WTC11 (cell line): ENCODE measurements around the gene ABCB7. TPM values are rescaled to one million over a fixed set of nuclear protein-coding genes. Genes with fewer than 3 reads are reported as not detected.
"Not testable (repeated sequence)": the region's sequence is repeated elsewhere in the genome, so short reads cannot be mapped to it uniquely, and the experiment has no call there.

Experiments used
- ATAC-seq: fragments of 200-7000 bp; cut with Tn5 transposase; 2 replicates; pipeline ENCODE4 v1.10.0; 2021; ENCODE audit warnings: mild to moderate bottlenecking, moderate library complexity
- CTCF ChIA-PET: fragments of 300-600 bp; sonication (Branson Sonifier 250); formaldehyde crosslinking; loops from one replicate; lab custom pipeline; 2021; ENCODE audit warnings: antibody characterized with exemption; lab: Charles Lee
- POLR2A ChIA-PET: fragments of 350-600 bp; sonication (Branson Sonifier 250); formaldehyde crosslinking; loops from one replicate; lab custom pipeline; 2021; ENCODE audit warnings: antibody characterized with exemption; lab: Charles Lee
- DNase-seq: peaks from one replicate; pipeline ENCODE4 v3.0.0; 2021; ENCODE audit warnings: low spot score
- H3K27ac Mint-ChIP-seq: 2 replicates; pipeline ENCODE4 v1.8.0; 2021; ENCODE audit warnings: mixed read lengths
- H3K27me3 Mint-ChIP-seq: 2 replicates; pipeline ENCODE4 v1.8.0; 2021; ENCODE audit warnings: low read depth, mild to moderate bottlenecking, moderate library complexity, mixed read lengths
- H3K36me3 Mint-ChIP-seq: 2 replicates; pipeline ENCODE4 v1.8.0; 2021; ENCODE audit warnings: mixed read lengths
- H3K4me1 Mint-ChIP-seq: 2 replicates; pipeline ENCODE4 v1.8.0; 2022; ENCODE audit warnings: mixed read lengths
- H3K4me3 Mint-ChIP-seq: 2 replicates; pipeline ENCODE4 v1.8.0; 2021; ENCODE audit warnings: mild to moderate bottlenecking, moderate library complexity, mixed read lengths
- H3K9me3 Mint-ChIP-seq: 2 replicates; pipeline ENCODE4 v1.8.0; 2021; ENCODE audit warnings: mixed read lengths
- AFF4 ChIP-seq: sonication (generic); formaldehyde crosslinking; IDR thresholded peaks from 2 replicates; pipeline ENCODE4 v1.8.1; 2023; ENCODE audit warnings: mild to moderate bottlenecking, missing genetic modification reagents, borderline replicate concordance
- ARID4B ChIP-seq: sonication (generic); formaldehyde crosslinking; IDR thresholded peaks from 2 replicates; pipeline ENCODE4 v1.8.0; 2023; ENCODE audit warnings: missing genetic modification reagents, mild to moderate bottlenecking, borderline replicate concordance
- ATF6 ChIP-seq: sonication (generic); formaldehyde crosslinking; IDR thresholded peaks from 2 replicates; pipeline ENCODE4 v1.8.1; 2023; ENCODE audit warnings: mild to moderate bottlenecking, missing genetic modification reagents
- CBFB ChIP-seq: sonication (generic); formaldehyde crosslinking; IDR thresholded peaks from 2 replicates; pipeline ENCODE4 v1.8.1; 2022; ENCODE audit warnings: mild to moderate bottlenecking, low read depth, missing genetic modification reagents
- FOXK1 ChIP-seq: sonication (generic); formaldehyde crosslinking; IDR thresholded peaks from 2 replicates; pipeline ENCODE4 v1.8.0; 2022; ENCODE audit warnings: mild to moderate bottlenecking, moderate library complexity, missing genetic modification reagents
- JAZF1 ChIP-seq: fragments of 250-450 bp; sonication (Bioruptor Pico); IDR thresholded peaks from 2 replicates; pipeline ENCODE4 v1.9.0; 2021; ENCODE audit warnings: moderate library complexity, mild to moderate bottlenecking, inconsistent platforms
- MYBL2 ChIP-seq: sonication (generic); formaldehyde crosslinking; IDR thresholded peaks from 2 replicates; pipeline ENCODE4 v1.8.1; 2023; ENCODE audit warnings: mild to moderate bottlenecking, moderate library complexity, missing genetic modification reagents
- NFE2L1 ChIP-seq: sonication (generic); formaldehyde crosslinking; IDR thresholded peaks from 2 replicates; pipeline ENCODE4 v1.8.1; 2023; ENCODE audit warnings: missing genetic modification reagents
- OVOL2 ChIP-seq: fragments of 250-450 bp; sonication (Bioruptor Pico); IDR thresholded peaks from 2 replicates; pipeline ENCODE4 v1.9.0; 2021; ENCODE audit warnings: mild to moderate bottlenecking, borderline replicate concordance
- PRDM15 ChIP-seq: sonication (generic); formaldehyde crosslinking; IDR thresholded peaks from 2 replicates; pipeline ENCODE4 v1.8.0; 2022; ENCODE audit warnings: missing genetic modification reagents
- PRRX2 ChIP-seq: fragments of 250-450 bp; sonication (Bioruptor Pico); IDR thresholded peaks from 2 replicates; pipeline ENCODE4 v1.8.0; 2021; ENCODE audit warnings: mild to moderate bottlenecking
- ZMAT4 ChIP-seq: fragments of 250-450 bp; sonication (Bioruptor Pico); IDR thresholded peaks from 2 replicates; pipeline ENCODE4 v1.9.0; 2021; ENCODE audit warnings: mild to moderate bottlenecking
- ZNF121 ChIP-seq: sonication (generic); formaldehyde crosslinking; IDR thresholded peaks from 2 replicates; pipeline ENCODE4 v1.8.0; 2023; ENCODE audit warnings: missing genetic modification reagents
- ZNF232 ChIP-seq: sonication (generic); formaldehyde crosslinking; IDR thresholded peaks from 2 replicates; pipeline ENCODE4 v1.8.0; 2022; ENCODE audit warnings: mild to moderate bottlenecking, missing genetic modification reagents
- total RNA-seq: library from RNA; stranded (reverse); gene quantifications from 3 replicates; pipeline ENCODE4 v1.2.3, GENCODE V29; 2021

ABCB7 gene
- total RNA-seq, 1 experiment from 2014 or later = 41.6 TPM

- no peak for TF ChIP-seq ARID4B (CRISPR knock-in tag)
- no peak for TF ChIP-seq ZNF121 (CRISPR knock-in tag)
- no peak for TF ChIP-seq NFE2L1 (CRISPR knock-in tag)
- no peak for TF ChIP-seq ZNF232 (CRISPR knock-in tag)
- no peak for TF ChIP-seq PRDM15
- no peak for TF ChIP-seq JAZF1 (CRISPR knock-in tag)
- TF ChIP-seq OVOL2 (CRISPR knock-in tag) = no peak
Measured at GRCh38 chrX:75181721-75182120, 25.6 kb upstream of the ABCB7 start (continued).

GRCh38 chrX:75179536-75180293 lies 23.6 kb upstream of the ABCB7 start:
- H3K27me3 Mint-ChIP-seq = peaks cover 22% of the 10 kb centered on the region
- H3K4me1 Mint-ChIP-seq, H3K9me3 Mint-ChIP-seq, ATAC-seq, H3K4me3 Mint-ChIP-seq, H3K36me3 Mint-ChIP-seq, DNase-seq, H3K27ac Mint-ChIP-seq: not testable (repeated sequence)
- CTCF ChIA-PET = interaction anchor here (0.7 kb wide), 1 partner anchor 688 kb away, joined by 4 read pairs; no protein-coding TSS in a partner anchor
- POLR2A ChIA-PET = interaction anchor here (0.6 to 0.7 kb wide), 2 partner anchors 29 to 886 kb away, joined by 3 to 9 read pairs; no protein-coding TSS in a partner anchor

- H3K36me3 Mint-ChIP-seq, POLR2A ChIA-PET, DNase-seq, H3K9me3 Mint-ChIP-seq, H3K4me3 Mint-ChIP-seq, ATAC-seq, H3K27ac Mint-ChIP-seq, CTCF ChIA-PET: not testable (repeated sequence)
- peaks cover 11% of the 10 kb centered on the region; the same call in 1 of the 2 replicates for H3K27me3 Mint-ChIP-seq
- H3K4me1 Mint-ChIP-seq = peaks cover 11% of the 10 kb centered on the region
Measured at GRCh38 chrX:75172257-75172890, 16.3 kb upstream of the ABCB7 start.

GRCh38 chrX:75158054-75158453 lies 2.0 kb upstream of the ABCB7 start:
- no peak overlapping the region for H3K27ac Mint-ChIP-seq
- ChIA-PET POLR2A (no interaction called here), CTCF (no interaction called here)
- no peaks in the 10 kb centered on the region for H3K9me3 Mint-ChIP-seq
- ATAC-seq = no peak
- H3K27me3 Mint-ChIP-seq = no peaks in the 10 kb centered on the region
- H3K4me1 Mint-ChIP-seq = peaks cover 21% of the 10 kb centered on the region
- no peaks in the 10 kb centered on the region for H3K36me3 Mint-ChIP-seq
- no peak for DNase-seq
- no peak overlapping the region for H3K4me3 Mint-ChIP-seq
- no peak for TF ChIP-seq ATF6 (CRISPR knock-in tag)
- TF ChIP-seq PRRX2 (CRISPR knock-in tag) = no peak
- no peak for TF ChIP-seq MYBL2 (CRISPR knock-in tag)
- no peak for TF ChIP-seq ZMAT4 (CRISPR knock-in tag)
- no peak for TF ChIP-seq FOXK1 (CRISPR knock-in tag)
- TF ChIP-seq CBFB (CRISPR knock-in tag) = no peak
- no peak for TF ChIP-seq AFF4
